Fibroblast of skin of back (primary cell): ENCODE results near the gene TMEM117. TPM values are rescaled to one million over a fixed set of nuclear protein-coding genes. Genes with fewer than 3 reads are reported as not detected.

Experiments used
- DNase-seq: peaks from one replicate; pipeline ENCODE4 v3.0.0-alpha.2; 2013
- polyA plus RNA-seq, 2 experiments: library from polyadenylated mRNA; unstranded; fragments of 120-200 nt; gene quantifications; one replicate each; pipeline ENCODE4 v1.2.1, GENCODE V29; 2013; ENCODE audit not compliant: insufficient read length in 2 of 2

Gene TMEM117
- 5.1 TPM for polyA plus RNA-seq (2013, experiment 1 of 2; ENCODE audit: insufficient read length)
- 5.9 TPM for polyA plus RNA-seq (2013, experiment 2 of 2; ENCODE audit: insufficient read length)

DNA sequence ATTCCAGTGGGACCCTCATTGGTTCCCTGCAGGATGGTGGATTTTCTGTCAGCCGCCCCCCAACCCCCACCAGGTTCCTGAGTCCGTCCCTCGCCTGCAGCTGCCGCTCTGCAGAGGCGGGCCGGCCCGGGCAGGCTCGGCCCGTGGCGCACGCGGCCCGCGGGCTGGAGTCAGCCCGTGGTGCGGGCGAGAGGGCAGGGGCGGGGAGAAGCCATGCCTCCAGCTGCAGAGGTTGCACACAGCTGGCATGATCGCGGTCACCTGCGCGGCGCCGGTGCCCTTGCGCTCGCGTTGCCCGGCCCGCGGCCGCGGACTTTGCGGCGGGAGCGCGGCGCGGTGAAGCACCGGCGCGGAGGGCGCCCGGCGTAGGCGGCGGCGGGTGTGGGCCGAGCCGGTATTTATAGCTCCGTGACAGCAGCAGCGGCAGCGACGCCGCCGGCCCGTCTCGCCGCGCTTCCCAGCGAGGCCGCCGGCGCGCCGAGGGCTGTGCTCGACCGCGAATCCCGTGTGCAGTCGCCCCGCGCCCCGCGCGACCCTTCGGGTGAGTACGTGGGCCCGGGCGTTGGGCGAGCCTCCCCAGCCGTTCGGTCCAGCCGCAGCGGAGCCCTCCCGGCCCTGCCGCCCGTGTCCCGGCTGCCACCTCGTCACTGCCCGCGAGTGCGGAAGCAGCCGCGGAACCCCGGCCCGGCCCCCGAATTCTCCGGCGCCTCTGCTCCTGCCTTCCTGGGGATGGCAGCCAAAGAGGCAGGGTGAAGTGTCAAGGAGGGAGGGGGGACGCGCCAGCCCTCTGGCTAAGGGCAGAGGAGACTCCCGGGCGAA, at the start of gene TMEM117:
TMEM117 (plus strand) TSS at position 426 of the 819 bp plus-strand sequence.
- DNase-seq, result peak; percentile 66

DNA sequence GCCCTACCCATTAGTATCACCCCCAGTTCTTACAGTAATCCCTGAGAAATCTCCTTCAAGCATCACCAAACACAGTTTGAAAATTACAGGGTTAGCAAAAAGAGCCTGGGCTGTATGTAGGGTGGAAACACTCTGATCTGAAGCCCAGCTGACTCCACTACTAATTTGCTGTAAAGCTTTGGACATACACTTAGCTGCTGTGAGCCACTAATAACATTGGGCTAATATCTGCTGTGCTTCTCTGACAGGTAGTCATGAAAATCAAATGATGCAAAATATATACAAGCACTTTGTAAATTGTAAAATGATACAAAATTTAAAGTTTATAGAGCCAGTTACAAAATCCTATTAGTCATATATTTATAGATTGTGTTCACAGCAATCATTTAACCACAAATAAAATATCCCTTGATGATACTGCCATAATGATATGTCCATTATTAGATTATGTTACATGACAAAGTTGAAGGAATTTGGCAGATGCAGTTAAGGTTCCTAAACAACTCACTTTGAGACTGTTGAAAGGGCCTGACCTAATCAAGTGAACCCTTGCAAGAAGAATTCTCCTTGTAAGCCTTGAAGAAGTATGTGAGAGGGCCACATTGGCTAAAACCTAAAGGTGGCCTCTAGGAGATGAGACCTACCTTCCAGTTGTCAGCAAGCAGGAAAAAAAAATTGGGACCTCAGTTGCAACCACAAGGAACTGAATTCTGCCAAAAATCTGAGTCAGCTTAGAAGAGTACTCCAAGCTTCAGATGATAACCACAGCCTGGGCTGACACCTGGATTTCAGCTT, 48.8 kb upstream of the TMEM117 start:
- no peak for DNase-seq

DNA sequence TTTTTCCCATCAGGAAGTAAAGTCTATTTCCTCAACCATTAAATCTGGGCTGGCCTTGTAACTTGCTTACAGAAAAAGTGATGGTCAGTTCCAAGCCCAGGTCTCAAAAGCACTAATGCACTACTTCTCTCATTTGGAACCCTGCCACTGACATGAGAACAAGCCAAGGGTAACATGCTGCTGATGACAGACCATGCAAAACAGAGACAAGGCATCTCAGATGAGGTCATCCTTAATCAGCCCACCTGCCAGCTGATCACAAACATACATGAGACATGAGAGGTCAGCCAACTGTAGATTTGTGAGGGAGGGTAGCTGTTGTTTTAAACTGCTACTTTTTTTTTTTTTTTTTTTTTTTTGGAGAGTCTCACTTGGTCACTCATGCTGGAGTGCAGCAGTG, 45.9 kb upstream of the TMEM117 start:
- DNase-seq, result peak; percentile 34

DNA sequence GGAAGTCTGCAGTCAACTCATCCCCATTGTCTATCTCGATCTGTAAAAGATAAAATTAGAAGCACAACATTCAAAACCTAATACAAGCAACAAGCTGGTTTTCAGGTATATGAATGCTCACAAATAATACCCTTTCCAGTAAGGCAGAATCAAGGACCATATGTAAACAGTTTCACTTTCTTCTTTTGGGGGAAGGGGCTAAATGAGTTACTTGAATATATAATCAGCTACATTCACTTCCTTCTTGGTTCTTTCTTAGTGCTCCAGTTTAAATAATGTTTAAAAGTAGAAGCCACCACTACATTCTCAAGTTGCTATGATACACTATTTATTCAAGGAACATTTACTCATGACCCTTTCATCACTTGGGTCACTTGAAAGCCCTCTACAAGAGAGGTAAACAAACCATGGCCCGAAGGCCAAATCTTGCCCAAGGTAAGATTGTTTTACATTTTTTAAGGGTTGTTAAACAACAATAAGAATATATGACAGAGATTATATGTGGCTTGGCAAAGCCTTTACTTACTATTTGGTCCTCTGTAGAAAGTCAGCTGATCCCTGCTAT, 40.1 kb upstream of the TMEM117 start:
- DNase-seq, result no peak

DNA sequence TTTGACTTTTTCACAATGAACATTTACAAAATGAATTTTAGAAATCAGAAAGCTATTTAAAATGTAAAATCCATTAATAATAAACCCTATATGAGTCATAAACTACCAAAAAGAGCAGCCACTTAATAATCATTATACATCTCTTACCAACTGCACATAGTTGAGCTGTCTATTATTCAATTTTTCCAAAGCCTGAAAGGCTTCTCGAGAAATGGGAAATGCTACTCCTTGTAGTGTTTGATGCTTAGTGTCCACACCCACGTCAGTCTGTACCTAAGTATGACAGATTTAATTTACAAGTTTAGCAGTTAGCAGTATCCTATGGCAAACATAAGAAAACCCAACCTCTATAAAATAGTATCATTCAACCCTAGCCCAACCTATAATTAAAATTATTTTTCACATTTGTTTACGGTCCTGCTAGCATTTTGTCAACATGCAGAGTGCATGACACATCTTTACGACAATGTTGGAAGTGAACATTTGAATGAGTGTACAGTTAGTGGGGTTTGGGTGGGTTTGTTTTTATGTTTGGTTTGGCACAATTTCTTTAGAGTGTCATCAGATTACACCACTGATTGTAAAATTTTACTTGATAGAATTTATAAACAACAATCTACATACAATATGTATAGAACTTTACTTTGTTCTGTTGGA, 38.2 kb upstream of the TMEM117 start:
- no peak for DNase-seq

DNA sequence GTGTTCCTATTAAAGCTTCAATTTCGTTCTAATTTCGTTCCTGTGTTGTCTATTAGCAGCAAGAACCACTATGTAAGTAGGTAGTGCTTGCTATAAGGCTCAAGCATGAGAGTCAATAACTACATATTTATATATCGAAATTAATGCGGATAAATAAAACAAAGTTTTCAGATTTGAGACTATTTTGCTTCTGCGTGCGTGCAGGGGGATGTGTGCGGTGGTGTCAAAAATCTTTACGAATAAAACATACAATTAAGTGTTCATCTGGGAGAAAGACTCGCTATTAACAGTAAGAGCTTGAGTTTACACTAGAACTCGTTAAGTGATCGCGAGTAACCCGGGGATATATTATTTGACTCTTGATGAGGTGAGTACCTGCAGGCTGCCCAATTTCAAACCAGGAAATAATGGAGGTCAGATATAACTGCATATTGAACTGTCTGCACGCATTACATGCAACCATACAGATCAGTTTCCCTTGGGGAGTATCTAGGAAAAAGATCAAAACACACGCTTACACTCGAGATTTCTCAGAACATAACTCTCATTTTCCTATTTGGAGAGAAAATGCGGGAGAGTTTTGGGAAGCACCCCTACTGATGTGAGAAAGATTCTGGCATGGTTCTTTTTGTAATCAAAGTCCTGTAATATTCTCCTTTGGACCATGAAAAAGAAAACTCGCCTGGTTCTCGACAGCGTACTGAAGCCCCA, 30.6 kb upstream of the TMEM117 start:
- DNase-seq, result peak; percentile 3

DNA sequence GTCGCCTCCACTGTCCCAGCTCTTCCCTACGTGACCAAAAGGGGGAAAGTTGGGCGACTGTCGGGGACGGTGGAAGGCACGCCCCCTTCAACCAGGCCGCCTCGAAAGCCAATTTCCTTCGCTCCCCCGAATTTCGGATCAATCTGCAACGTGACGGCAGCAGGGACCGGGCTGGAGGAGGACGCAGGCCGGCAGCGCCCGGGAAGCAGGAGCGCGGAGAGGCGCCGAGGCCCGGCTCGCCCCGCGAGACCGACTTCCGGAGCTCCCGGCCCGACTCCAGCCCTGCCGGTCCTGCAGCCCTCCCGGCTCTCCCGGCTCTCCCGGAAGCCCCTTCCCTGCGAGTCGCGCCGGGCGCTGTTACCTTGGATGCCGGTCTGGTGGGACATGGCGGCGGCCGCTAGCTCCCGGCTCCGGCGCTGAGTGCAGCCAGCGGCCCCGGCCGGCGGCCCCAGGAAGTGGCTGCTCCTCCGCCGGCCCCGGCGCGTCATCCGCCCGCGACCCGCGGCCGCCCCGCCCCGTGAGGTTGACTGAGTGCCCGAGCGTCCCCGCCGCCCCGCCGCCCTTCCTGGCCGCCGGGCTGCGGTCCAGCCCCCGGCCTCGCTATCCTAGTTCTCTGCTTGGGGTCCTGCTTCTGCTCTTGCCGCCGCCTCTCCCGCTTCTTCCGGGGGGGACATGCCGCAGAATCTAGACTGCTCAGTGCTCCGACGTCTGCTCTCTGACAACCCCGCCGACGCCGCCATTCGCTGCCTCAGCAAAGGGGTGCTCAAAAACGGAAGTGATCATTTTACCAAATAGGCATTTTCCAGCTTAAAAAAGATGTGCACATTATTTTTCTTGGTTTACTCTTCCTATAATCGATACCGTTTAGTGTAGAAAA, 29.8 kb upstream of the TMEM117 start, which contains the start of gene TWF1:
TWF1 (minus strand) TSS at position 458 of the 877 bp plus-strand sequence; CDS start at position 386, 72 bp downstream.
- peak; percentile 86 for DNase-seq

DNA sequence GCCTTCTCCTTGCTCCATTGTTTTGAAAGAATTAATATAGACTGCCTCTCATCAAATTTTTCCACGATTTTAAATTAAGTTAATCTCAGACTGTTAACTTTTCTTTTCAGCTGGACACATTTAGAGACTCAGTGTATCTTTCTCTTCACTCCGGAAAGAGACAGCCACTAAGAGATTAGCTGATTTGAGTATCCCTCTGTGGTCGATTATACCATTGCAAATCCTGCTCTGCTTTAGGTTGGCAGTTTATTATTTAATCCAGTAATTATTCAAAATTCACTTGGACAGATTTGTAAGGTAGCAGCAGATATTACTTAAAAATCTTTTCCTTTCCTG, 29.2 kb upstream of the TMEM117 start:
- peak; percentile 2 for DNase-seq

DNA sequence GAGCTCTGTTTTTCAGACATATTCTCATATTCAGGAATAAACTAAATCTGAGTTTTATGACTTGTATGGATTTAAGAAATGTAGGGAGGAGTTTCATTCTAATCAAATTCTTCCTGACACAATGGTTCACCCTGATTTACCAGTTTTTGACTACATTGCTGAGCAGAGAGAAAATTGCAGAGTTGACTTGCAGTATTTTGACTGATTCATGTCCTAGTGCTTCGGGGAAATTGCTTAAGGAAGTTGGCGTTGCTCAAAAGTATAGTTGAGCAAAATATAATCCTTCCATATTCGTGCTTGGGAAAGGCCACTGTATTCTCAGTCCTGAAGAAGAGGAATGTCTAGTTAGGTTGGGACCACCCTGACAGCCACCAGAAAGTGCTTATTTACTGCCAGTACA, 28.5 kb upstream of the TMEM117 start:
- DNase-seq, result no peak

DNA sequence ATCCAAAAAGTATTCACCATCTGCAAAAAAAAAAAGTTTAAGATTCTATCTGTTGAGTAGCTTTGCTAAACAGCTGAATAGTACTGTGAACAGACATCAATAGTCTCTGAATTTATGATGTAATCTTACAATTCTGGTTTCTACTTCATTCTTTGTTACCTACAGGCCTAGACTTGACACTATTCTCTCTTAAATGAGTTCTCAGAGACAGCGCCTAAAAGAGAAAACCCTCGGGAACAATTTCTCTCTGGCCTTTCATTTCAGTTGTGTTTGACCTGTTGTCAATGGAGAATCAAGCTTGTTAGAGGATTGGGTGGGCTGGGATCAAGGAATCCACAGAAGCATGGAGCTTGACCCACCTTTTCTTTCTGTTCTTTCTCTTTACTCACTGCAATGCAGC, 23.8 kb upstream of the TMEM117 start:
- DNase-seq, result no peak

DNA sequence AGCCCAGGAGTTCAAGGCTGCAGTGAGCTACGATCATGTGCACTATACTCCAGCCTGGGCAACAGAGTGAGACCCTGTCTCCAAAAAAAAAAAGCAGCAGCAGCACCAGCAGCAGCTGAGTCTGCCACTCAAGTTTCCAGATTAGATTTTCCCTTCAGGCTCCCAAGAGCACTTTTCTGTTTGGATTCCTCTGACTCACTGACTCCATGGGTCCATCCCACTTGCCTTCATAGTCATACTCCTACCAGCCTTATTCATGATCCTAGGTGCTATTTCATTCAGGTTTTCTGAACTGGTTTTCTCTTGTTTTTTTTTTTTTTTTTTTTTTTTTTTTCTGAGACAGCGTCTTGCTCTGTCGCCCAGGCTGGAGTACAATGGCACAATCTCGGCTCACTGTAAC, 23.0 kb upstream of the TMEM117 start:
- peak; percentile 6 for DNase-seq

DNA sequence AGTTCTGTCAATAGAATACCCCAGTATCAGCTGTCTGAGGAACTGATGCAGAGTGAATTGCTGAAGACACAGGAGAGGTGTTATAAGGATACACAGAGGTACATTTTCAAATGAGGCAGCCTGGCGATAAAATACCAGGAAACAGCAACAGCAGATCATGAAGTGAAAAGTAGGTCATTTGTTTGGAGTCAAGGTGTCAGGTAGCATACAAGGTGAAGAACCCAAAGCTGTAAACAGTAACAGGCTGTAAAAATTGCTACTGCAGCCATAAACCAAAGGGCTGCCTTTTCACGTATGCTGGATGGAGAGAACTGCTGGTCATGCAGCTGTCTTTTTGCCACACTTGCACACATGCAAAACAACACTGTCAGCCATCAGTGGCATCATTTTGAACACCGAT, 20.5 kb upstream of the TMEM117 start:
- no peak for DNase-seq

DNA sequence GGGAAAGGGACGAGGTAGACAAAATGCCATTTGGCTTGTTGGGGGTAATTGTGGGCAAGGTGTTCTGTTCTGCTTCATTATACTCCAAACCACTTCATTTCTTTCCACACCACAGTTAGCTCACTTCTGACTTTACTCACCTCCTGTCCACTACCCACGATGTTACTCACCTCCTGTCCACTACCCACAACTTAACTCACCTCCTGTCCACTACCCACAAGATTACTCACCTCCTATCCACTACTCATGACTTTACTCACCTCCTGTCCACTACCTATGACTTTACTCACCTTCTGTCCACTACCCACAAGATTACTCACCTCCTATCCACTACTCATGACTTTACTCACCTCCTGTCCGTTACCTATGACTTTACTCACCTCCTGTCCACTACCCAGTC, 19.7 kb upstream of the TMEM117 start:
- no peak for DNase-seq

DNA sequence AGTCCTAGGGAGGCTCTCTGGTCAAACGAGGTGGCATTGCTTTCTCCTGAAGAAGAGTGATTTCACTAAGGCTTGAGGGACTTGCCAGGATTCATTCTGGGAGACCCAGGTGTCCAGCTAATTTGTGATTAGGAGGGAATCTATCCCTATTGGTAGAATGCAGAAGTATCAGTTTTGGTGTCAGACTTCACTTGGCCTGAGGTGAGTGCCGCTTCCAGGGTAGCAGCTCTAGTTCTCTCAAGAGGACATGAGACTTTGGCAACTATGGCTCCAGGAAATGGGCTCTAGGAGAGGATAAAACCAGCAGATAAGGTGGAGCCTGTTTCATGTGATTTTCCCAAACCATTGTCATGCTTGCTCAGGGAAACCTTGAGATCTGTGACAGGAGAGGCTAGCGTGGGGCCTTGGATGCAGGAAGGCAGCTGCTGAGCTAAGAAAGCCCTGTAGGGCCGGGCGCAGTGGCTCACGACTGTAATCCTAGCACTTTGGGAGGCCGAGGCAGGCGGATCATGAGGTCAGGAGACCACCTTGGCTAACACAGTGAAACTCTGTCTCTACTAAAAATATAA, 11.6 kb upstream of the TMEM117 start:
- no peak for DNase-seq

DNA sequence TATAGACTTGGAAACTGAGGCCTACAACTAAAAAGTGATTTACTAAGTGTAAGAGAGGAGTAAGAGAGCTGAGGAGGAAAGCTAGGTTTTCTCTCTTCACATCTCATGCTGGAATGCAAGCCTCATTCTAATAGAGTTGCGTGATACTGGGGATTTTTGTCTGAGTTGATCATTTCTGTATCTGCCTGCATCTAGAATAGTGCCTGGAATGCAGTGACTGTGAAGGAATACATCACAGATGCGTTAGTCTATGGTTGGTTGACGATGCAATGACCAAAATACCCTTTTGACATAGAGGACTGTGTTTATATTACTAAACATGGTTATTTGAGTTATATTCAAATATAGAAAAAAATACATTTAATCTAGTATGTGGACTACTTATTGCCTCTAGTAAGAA, 9.2 kb upstream of the TMEM117 start:
- no peak for DNase-seq

DNA sequence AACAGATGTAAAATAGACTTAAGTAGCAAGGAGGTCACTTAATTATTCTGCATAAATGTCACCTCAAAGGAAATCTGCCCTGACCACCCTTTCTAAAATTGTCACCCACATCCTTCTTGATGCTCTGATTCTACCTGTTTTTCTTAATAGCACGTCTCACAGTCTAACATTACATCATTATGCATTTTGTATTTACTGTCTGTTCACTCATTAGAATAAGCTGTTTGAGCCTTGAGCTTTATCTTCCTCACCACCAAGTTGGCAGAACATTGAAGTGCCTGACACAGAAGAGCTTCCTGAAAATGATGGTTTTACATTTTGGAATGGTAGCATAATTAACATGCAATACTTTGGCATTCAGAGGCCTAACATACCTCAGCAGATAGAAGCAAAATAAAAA, 8.8 kb upstream of the TMEM117 start:
- no peak for DNase-seq

DNA sequence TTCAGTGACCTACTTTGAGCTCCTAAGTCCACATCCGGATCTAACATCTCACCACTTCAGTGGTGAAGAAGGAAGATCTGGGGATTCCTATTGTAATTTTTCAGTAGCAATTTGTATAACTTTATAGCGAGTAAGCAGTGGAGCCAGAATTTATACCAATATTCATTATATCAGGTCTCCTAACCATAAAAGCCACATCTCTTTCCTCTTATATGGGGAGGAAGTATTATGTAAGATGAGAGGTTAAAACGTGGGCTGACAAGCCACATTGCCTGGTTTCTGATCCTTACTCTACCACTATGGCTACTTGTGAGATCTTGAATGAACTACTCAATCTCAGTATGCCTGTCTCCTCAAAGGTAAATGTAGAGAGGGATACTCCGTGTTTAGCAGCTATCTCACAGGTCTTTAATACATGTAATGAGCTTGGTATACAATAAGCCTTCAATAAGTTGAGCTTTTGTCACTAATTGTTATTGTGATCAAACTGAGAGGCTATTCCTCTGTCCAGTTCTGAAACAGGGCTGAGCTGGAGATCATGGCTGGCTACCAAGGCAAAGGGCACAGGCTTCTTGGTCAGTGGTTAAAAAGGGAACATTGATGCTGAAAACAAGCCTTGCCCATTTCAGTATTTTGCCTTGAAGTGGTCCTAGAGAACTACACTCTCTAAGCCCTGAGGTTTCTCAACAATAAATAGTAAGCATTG, 3.3 kb upstream of the TMEM117 start:
- no peak for DNase-seq

DNA sequence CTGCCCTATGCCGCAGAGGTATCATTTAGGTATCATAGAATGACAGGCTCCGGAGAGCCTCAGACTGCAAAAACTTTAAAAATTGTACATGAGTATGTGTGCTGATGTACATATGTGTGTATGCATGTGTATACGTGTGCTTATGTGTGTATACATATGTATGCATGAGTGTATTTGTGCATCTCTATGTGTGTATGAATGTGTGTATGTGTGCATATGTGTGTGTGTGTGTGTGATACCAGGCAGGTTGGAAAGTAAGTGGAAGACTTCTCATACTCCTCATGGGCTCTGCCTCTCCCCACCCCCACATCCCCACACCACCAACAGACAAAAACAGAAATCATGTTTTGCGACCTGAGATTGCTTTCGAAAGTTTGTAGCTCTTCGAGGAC, 621 bp upstream of the TMEM117 start:
- DNase-seq, result no peak

DNA sequence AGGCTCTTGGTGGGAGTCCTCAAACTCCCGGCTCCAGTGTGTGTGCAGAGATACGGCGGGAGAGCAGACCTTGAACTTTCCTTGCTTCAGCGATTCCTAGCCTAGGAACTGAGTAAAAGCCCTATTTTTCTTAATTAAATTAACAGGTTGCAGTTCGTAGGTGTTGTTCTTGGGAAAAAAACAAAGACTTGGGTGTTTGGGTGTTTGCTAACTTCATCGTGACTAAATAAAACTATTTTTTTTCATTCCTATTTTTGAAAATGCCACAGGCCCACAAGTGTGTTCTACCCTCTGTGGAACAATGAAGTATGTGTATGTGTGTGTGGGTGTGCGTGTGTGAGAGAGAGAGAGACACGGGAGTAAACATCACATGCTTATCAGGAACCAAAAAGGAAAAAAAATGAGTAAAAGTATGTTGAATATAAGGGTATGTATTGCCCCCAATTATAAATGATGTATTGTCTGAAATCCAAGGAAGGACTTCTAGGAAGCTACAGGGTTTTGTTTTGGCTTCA, 651 bp downstream of the TMEM117 start:
- DNase-seq, result peak; percentile 22

DNA sequence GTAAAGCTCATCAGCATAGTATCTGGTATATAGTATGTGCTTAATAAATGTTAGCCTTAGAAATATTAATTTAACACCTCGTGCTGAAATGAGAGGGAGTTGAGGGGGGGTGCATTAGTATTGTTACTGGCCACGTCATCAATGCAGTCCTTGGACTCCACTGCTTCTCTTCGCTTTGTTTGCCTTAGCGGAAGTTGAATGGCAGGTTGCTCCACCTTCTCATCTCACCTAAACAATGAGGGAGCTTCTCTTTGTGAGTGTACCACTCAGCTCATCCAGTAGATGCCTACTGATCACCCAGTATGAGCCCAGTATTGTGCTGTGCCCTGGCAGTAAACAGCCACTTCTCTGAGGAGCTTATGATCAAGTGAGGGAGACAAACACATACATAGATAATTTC, 4.5 kb downstream of the TMEM117 start:
- DNase-seq, result no peak
